Skin of body (tissue), 2 donors: ENCODE measurements around the gene BCAR1. TPM values are rescaled to one million over a fixed set of nuclear protein-coding genes. Genes with fewer than 3 reads are reported as not detected.

Experiments used
- small RNA-seq: library from RNA; depleted of rRNA; stranded (forward); fragments of <200 nt; gene quantifications from one replicate; pipeline ENCODE3, GENCODE V24; 2014; ENCODE audit warnings: low replicate concordance
- total RNA-seq: library from RNA; depleted of rRNA; stranded (reverse); fragments of >200 nt; gene quantifications from one replicate; pipeline ENCODE4 v1.2.3, GENCODE V29; 2014

BCAR1 gene
- total RNA-seq, 1 donor from 2014 or later, result 16.8 TPM

Small RNA genes lying within 50 kb of the gene (small RNA-seq; reads per million reads assigned to genes)
- not detected for gene RNU6-758P

Other genes with a start within 250 kb of the BCAR1 start
- 7.5 TPM for gene LDHD, start 134.8 kb downstream of the BCAR1 start, total RNA-seq
- 15.3 TPM for gene ZFP1, start 103.1 kb downstream of the BCAR1 start, total RNA-seq
- not detected for gene CTRB2, start 44.5 kb downstream of the BCAR1 start, total RNA-seq
- gene CTRB1, start 32.6 kb downstream of the BCAR1 start, total RNA-seq, result not detected
- gene CFDP1, start 181.9 kb upstream of the BCAR1 start, total RNA-seq, result 71.5 TPM
- gene TMEM170A, start 213.1 kb upstream of the BCAR1 start, total RNA-seq, result 21.6 TPM
- 0.69 TPM for gene CHST6, start 243.8 kb upstream of the BCAR1 start, total RNA-seq